Measurements from ENCODE around the gene PRDX6.

PRDX6 gene, protein sequence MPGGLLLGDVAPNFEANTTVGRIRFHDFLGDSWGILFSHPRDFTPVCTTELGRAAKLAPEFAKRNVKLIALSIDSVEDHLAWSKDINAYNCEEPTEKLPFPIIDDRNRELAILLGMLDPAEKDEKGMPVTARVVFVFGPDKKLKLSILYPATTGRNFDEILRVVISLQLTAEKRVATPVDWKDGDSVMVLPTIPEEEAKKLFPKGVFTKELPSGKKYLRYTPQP

DNA sequence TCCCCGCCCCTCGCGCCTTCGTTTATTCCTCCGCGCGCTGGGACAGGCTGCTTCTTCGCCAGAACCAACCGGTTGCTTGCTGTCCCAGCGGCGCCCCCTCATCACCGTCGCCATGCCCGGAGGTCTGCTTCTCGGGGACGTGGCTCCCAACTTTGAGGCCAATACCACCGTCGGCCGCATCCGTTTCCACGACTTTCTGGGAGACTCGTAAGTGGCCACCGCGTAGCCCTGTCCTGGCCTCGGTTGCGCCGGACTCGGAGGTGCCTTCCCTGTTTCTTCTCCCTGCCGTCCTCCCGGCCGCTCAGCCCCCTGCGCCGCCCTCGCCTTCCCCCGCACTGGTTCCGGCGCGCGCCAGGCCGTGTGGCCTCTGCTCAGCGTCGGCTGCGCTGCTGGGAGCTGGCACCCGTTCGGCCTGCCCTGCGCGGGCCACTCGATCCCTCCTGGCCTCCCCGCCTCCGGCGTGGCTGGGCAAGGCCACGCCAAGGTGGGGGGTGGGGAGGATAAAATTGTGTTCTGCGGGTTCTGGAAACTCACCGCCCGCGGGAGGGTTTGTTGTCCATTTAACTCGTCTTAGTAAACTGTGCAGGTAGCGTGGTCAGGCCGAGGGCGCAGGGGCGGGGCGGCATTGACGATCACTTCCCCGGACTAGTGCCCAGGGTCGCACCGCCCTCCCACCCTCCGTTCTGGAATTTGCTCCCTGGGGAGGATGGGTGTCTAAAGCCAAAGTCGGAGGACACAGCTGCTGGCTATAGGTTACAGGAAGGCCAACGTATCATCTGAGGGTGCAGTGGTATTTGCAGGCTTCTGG, at the start of gene PRDX6:
Gene PRDX6 (plus strand): TSS at position 50 of the 808 bp plus-strand sequence. CDS start 63 bp downstream, at position 113.
- no peaks in the 10 kb centered on the region for H3K27me3 ChIP-seq
- H4K20me1 ChIP-seq: peaks cover 42% of the 10 kb centered on the region
- peak within 1 kb of the TSS; percentile 96 for H3K4me2 ChIP-seq
- H3K36me3 ChIP-seq: peaks cover 35% of the 10 kb centered on the region
- peaks cover 33% of the 10 kb centered on the region for H3K4me1 ChIP-seq
- H3K9me3 ChIP-seq: peaks cover 1% of the 10 kb centered on the region
- TF ChIP-seq Cebpa-rat (IDR thresholded peaks at IDR 0.05): no peak
- H3K9ac ChIP-seq: peak within 1 kb of the TSS; percentile 91
- H3K27ac ChIP-seq: peak within 1 kb of the TSS; percentile 89
- H3K4me3 ChIP-seq: peak within 1 kb of the TSS; percentile 84

DNA sequence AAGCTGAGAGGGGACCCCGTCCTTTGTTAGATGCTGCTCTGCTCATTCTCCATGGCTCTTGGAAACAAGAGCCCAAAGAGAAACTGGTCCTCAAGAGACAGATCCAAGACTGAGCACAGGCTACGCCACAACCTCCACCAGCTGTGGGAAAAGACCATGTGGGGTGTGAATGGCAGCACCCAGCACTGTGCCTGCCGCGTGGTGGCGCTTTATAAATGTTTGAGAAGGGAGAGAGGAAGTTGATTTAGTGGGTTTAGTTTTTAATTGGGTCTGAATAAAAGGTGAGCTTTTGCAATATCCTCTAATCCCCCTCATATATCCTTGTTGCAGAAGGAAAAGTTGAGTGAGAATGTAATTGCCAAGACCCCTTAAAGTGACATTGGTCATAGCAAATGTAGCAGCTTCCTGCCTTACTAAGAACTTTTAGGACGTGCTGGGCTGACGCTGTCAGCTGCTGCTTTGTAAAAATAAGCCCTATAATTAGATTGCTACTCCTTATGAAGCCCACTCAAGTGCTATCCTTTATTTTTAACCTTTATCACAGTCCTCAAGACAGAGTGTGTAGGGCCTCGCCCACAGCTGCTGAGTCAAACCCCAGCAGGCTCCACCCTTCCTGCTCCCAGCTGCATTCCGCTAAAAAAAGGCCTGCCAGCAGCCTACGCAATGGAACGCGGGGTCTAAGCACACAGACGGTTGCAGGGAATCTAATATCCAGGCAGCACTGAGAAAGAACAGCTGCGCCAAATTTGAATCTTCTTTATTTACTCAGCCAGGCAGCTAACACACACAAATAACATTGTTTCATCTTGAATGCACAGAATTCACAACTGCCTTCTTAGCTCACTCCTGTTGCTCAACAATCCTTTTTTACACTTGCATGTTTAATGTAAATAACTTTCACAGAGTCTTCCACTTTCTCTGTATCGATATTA, 47.4 kb upstream of the PRDX6 start:
- Histone ChIP-seq H3K4me3 (peak overlapping the region; percentile 45), H3K27me3 (no peaks in the 10 kb centered on the region), H3K4me1 (peaks cover 32% of the 10 kb centered on the region), H3K9ac (peak overlapping the region; percentile 52; the same call in 1 of the 2 replicates), H3K4me2 (peak overlapping the region; percentile 82), H3K36me3 (no peaks in the 10 kb centered on the region), H4K20me1 (no peaks in the 10 kb centered on the region), H3K27ac (peak overlapping the region; percentile 68), H3K9me3 (no peaks in the 10 kb centered on the region)
- no peak for TF ChIP-seq Cebpa-rat (IDR thresholded peaks at IDR 0.05)

DNA sequence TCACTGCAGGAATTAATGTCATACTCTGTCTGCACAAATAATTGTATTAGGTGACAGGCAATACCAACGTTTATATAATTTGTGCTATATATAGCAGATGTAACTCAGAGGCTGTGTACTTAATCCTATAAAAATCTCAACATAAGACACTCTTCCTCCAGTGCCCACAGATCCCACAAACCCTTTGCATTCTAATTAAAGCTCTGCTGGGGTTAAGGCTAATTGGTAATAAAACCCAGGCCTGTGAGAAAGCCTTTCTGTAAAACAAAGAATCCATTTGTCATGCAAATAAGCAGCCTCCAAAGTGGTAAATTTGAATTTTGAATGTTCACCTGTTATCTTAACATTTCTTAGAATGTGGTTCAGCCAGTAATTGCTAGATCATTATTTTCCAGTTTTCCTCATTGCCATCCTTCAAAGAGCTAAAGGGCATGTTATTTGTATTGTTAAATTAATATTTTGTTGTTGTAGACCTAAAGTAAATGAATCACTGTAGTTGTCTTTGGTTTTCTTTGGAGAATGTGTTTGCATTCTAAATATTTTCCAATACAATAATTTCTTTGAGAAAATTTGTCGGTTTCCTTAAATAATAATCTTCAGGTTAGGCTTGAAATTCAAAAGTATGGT, 46.3 kb upstream of the PRDX6 start:
- H3K9me3 ChIP-seq: no peaks in the 10 kb centered on the region
- TF ChIP-seq Cebpa-rat (IDR thresholded peaks at IDR 0.05): no peak
- peak overlapping the region; percentile 82 for H3K4me2 ChIP-seq
- H3K4me3 ChIP-seq: no peak overlapping the region; the same call in 1 of the 2 replicates
- H3K4me1 ChIP-seq: peaks cover 32% of the 10 kb centered on the region
- H4K20me1 ChIP-seq: no peaks in the 10 kb centered on the region
- no peaks in the 10 kb centered on the region for H3K36me3 ChIP-seq
- no peak overlapping the region for H3K27ac ChIP-seq
- no peak overlapping the region for H3K9ac ChIP-seq
- H3K27me3 ChIP-seq: no peaks in the 10 kb centered on the region

DNA sequence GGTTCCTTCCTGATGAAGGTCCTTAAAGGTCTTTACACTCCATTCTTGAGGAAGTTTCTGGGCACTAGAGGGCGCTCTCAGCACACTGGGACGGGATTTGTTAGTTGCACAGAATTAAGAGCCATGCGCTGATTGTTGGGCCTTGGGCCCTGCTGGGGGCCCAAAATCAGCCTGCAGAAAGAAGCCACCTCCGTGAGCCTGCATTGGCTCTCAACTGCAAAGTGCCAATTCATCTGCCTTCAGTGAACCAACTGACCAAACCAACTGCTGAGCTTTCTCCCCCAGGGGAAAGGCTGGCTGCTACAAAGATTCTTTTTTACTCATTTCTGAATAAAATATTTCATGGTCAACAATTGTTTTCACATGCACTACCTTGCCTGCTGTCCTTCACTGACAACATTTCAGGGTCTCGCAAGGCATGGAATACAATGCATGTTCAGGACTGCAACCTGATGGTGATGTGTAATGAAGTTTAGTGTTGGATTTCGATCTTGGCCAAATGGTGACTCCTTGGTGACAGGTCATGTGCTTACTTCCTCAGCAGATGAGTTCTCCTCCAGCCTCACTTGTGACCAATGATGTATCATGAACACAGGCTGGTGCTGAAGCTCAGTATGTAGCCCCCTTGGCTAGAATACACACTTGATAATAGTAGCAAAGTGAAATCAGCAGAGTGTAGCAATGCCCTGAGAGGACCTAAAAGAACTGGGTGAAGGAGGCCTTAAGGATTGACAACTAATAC, 45.7 kb upstream of the PRDX6 start:
- no peaks in the 10 kb centered on the region for H3K36me3 ChIP-seq
- no peak overlapping the region for H3K9ac ChIP-seq

DNA sequence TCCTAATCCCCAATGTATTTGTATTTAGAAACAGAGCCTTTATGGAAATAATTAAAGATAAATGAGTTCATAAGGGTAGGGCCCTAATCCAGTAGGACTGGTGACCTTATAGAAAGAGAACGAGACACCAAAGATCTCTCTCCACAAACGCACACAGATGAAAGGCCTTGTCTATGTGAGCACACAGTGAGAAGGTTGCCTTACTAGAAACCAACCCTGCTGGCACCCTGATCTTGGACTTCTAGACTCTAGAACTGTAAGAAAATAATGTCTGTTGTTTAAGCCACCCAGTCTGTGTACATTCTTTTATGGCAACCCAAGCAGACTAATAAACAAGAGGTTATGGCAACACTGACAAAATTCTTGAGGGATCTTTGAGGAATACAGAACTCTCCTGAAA, 44.8 kb upstream of the PRDX6 start:
- Histone ChIP-seq H3K9me3 (no peaks in the 10 kb centered on the region), H3K4me2 (no peak overlapping the region), H3K27ac (no peak overlapping the region), H3K36me3 (no peaks in the 10 kb centered on the region), H3K4me1 (peaks cover 32% of the 10 kb centered on the region), H3K4me3 (no peak overlapping the region), H3K9ac (no peak overlapping the region), H3K27me3 (no peaks in the 10 kb centered on the region), H4K20me1 (no peaks in the 10 kb centered on the region)
- no peak for TF ChIP-seq Cebpa-rat (IDR thresholded peaks at IDR 0.05)

More for the DNA sequence above, 45.7 kb upstream of the PRDX6 start:
- Histone ChIP-seq H3K4me2 (no peak overlapping the region), H3K4me3 (no peak overlapping the region), H4K20me1 (no peaks in the 10 kb centered on the region), H3K4me1 (peaks cover 32% of the 10 kb centered on the region), H3K27me3 (no peaks in the 10 kb centered on the region), H3K9me3 (no peaks in the 10 kb centered on the region), H3K27ac (no peak overlapping the region)
- TF ChIP-seq Cebpa-rat (IDR thresholded peaks at IDR 0.05): no peak

DNA sequence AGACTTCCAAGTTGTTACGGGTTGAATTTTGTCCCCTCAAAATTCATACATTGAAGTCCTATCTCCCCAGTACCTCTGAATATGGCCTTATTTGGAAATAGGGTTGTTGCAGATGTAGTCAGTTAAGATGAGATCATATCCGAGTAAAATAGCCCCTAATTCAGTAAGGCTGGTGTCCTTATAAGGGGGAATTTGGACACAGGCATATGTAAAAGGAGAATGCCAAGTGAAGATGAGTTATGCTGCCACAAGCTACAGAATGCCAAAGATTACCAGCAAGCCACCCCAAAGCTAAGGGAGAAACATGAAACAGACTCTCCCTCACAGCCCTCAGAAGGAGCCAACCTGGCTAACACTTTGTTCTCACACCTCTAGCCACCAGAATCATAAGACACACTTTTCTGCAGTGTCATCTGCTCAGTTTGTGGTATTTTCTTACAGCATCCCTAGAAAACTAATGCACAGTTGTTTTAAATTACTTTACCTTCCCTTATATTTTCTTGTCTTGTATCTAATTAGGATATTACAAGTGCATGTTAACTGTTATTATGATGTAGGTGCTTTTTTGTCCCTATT, 43.3 kb upstream of the PRDX6 start:
- H3K4me1 ChIP-seq: peaks cover 28% of the 10 kb centered on the region
- no peaks in the 10 kb centered on the region for H3K27me3 ChIP-seq
- H3K27ac ChIP-seq: no peak overlapping the region
- H3K4me2 ChIP-seq: no peak overlapping the region
- H3K36me3 ChIP-seq: no peaks in the 10 kb centered on the region
- H3K4me3 ChIP-seq: no peak overlapping the region
- no peak for TF ChIP-seq Cebpa-rat (IDR thresholded peaks at IDR 0.05)
- no peaks in the 10 kb centered on the region for H3K9me3 ChIP-seq
- no peak overlapping the region for H3K9ac ChIP-seq
- no peaks in the 10 kb centered on the region for H4K20me1 ChIP-seq

DNA sequence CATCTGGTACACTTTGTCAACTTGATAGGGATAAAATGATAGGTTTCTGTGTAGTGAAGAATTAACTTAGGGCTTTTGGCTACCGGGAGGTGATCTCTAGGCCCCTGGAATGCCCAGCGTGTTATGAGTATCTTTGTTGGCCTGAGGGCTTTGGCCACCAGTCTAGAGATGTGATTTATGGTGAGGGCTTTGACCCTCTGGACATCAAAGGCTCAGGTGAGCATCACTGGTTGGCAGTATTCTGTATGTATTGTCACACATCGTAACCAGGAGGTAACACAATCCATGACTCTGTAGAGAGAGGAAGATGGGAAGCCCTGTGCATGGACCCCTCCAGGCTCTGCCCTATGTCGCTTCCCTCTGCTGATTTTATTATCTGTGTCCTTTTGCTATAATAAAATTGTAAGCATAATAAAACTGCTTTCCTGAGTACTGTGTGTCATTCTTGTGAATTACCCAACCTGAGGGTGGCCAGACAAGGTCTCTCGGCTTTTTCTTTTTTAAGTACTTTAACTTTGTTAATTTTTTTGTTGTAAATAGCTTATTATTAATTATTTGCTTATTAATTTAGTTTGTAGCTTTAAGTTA, 40.2 kb upstream of the PRDX6 start:
- Histone ChIP-seq H3K9ac (no peak overlapping the region), H3K4me3 (no peak overlapping the region), H3K9me3 (no peaks in the 10 kb centered on the region), H3K27ac (no peak overlapping the region), H3K4me2 (no peak overlapping the region), H4K20me1 (no peaks in the 10 kb centered on the region), H3K36me3 (no peaks in the 10 kb centered on the region), H3K27me3 (no peaks in the 10 kb centered on the region), H3K4me1 (no peaks in the 10 kb centered on the region)
- no peak for TF ChIP-seq Cebpa-rat (IDR thresholded peaks at IDR 0.05)

DNA sequence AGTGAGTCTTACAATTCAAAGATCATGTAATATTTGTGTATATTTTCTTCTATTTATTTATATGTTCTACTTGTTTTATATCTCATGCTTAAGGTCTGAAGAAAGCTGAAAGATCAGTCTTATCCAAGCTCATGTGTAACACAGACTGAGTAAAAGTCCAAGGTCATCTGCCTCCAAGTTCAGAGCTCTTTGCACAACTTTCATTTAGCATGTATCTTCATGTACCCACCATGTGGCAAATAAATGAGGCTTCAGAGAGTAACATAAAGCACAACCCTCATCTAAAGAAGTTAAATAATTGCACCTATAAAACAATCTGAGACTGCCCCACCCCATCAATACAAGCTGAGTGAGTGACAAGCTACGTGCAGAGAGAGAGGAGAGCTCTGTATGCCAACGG, 38.5 kb upstream of the PRDX6 start:
- Histone ChIP-seq H3K4me2 (no peak overlapping the region), H3K27me3 (no peaks in the 10 kb centered on the region), H3K4me1 (no peaks in the 10 kb centered on the region), H3K4me3 (no peak overlapping the region), H3K9ac (no peak overlapping the region), H3K27ac (no peak overlapping the region), H3K9me3 (no peaks in the 10 kb centered on the region), H4K20me1 (no peaks in the 10 kb centered on the region), H3K36me3 (no peaks in the 10 kb centered on the region)
- no peak for TF ChIP-seq Cebpa-rat (IDR thresholded peaks at IDR 0.05)

Measured in BLaER1 (cell line).